ENCODE measurements around the gene SDSL.

The SDSL gene

DNA sequence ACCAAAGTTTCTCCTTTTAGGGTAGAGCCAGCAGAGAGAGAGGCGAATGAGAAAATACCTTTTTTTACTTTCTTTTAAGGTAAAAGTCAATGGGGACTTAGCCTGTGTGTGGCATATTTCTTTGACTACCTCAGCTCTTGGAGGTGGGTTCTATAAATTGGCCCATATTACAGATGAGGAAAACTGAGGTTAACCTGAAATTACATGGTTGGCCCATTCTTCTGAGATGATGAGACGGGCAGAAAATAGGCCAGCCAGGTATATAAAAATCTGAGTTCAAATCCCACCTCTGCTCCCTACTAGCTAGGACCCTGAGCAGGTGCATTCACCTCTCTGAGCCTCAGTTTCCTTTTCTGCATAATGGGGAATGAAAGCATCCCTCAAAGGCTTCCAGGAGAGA, 27.1 kb downstream of the SDSL start:
- no peak overlapping the region for H2AFZ ChIP-seq (ENCODE audit: low read depth)
- H3K4me3 ChIP-seq (IDR thresholded peaks at IDR 0.05; ENCODE audit: insufficient read depth, low read depth, low read length), result no peak overlapping the region
- H4K20me1 ChIP-seq (ENCODE audit: insufficient read depth), result no peaks in the 10 kb centered on the region
- H3K9ac ChIP-seq, result no peak overlapping the region
- no peaks in the 10 kb centered on the region for H3K27me3 ChIP-seq (ENCODE audit: insufficient read depth, low read depth)
- no peak overlapping the region for H3K4me2 ChIP-seq
- H3K27ac ChIP-seq, result no peak overlapping the region
- TF ChIP-seq, protein P1, sequence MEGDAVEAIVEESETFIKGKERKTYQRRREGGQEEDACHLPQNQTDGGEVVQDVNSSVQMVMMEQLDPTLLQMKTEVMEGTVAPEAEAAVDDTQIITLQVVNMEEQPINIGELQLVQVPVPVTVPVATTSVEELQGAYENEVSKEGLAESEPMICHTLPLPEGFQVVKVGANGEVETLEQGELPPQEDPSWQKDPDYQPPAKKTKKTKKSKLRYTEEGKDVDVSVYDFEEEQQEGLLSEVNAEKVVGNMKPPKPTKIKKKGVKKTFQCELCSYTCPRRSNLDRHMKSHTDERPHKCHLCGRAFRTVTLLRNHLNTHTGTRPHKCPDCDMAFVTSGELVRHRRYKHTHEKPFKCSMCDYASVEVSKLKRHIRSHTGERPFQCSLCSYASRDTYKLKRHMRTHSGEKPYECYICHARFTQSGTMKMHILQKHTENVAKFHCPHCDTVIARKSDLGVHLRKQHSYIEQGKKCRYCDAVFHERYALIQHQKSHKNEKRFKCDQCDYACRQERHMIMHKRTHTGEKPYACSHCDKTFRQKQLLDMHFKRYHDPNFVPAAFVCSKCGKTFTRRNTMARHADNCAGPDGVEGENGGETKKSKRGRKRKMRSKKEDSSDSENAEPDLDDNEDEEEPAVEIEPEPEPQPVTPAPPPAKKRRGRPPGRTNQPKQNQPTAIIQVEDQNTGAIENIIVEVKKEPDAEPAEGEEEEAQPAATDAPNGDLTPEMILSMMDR (conservative IDR thresholded peaks at IDR 0.05; ENCODE audit: low read depth, low read length), result no peak
- no peaks in the 10 kb centered on the region for H3K79me2 ChIP-seq (ENCODE audit: insufficient read depth, low read depth)
- H3K36me3 ChIP-seq (ENCODE audit: insufficient read depth), result no peaks in the 10 kb centered on the region
- H3K4me1 ChIP-seq (ENCODE audit: low read depth, poor library complexity, severe bottlenecking), result no peaks in the 10 kb centered on the region

DNA sequence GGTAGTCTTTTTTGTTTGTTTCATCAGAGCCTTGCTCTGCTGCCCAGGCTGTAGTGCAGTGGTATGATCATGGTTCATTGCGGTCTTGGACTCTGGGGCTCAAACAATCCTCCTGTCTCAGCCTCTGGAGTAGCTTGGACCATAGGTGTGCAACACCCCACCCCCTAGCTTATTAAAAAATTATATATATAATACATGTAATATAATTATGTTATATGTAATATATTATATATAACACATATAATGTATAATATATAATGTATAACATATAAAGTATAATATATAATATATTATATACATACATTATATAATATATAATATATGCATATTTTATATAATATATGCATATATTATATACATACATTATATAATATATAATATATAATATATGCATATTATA, 27.7 kb downstream of the SDSL start:
- Histone ChIP-seq H3K4me1 (ENCODE audit: low read depth, poor library complexity, severe bottlenecking) (no peaks in the 10 kb centered on the region), H3K27ac (no peak overlapping the region), H3K4me3 (IDR thresholded peaks at IDR 0.05; ENCODE audit: insufficient read depth, low read depth, low read length) (no peak overlapping the region), H3K36me3 (ENCODE audit: insufficient read depth) (no peaks in the 10 kb centered on the region), H3K79me2 (ENCODE audit: insufficient read depth, low read depth) (no peaks in the 10 kb centered on the region), H3K27me3 (ENCODE audit: insufficient read depth, low read depth) (no peaks in the 10 kb centered on the region), H4K20me1 (ENCODE audit: insufficient read depth) (no peaks in the 10 kb centered on the region), H3K4me2 (no peak overlapping the region), H2AFZ (ENCODE audit: low read depth) (no peak overlapping the region), H3K9ac (no peak overlapping the region)
- TF ChIP-seq, protein P1 (conservative IDR thresholded peaks at IDR 0.05; ENCODE audit: low read depth, low read length), result no peak

DNA sequence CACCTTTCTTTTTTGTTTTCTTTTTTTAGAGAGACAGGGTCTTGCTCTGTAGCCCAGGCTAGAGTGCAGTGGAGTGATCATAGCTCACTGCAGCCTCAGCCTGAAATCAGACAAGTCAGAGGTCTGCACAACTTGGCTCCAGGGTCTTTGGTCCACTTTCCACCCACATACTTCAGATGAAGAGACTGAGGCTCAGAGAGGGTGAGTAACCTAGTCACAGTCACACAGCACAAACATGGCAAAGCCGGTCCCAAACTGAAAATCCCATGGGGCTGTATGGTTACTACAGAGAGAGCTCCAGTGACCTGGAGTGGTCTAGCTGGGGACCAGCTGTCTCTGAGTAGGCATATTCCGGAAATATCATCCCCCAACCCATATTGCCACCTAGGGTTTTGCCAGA, 30.3 kb downstream of the SDSL start:
- Histone ChIP-seq H3K4me1 (ENCODE audit: low read depth, poor library complexity, severe bottlenecking) (no peaks in the 10 kb centered on the region), H3K9ac (no peak overlapping the region), H3K36me3 (ENCODE audit: insufficient read depth) (no peaks in the 10 kb centered on the region), H2AFZ (ENCODE audit: low read depth) (no peak overlapping the region), H3K27me3 (ENCODE audit: insufficient read depth, low read depth) (no peaks in the 10 kb centered on the region), H3K4me2 (no peak overlapping the region), H3K79me2 (ENCODE audit: insufficient read depth, low read depth) (no peaks in the 10 kb centered on the region), H4K20me1 (ENCODE audit: insufficient read depth) (no peaks in the 10 kb centered on the region), H3K4me3 (IDR thresholded peaks at IDR 0.05; ENCODE audit: insufficient read depth, low read depth, low read length) (no peak overlapping the region), H3K27ac (no peak overlapping the region)
- TF ChIP-seq, protein P1 (conservative IDR thresholded peaks at IDR 0.05; ENCODE audit: low read depth, low read length), result no peak

DNA sequence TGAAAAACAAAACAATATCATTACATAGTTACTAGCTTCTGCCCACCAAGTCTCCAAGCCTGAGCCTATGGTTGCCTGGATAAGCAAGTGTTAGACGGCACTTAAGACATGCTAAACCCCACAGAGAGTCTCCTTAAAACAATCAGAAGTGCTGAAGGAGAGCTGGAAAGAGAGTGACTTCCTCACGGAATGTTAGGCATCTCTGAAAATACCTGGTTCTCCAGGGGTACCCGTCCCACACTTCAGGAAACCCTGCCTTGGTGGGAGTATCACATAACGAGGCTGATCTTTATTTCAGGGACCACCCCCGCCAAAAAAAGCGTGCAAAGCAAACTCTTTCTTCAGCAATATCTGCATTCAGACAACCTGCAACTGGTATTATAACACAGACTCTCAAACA, 31.1 kb downstream of the SDSL start:
- H3K79me2 ChIP-seq (ENCODE audit: insufficient read depth, low read depth), result no peaks in the 10 kb centered on the region
- H4K20me1 ChIP-seq (ENCODE audit: insufficient read depth), result no peaks in the 10 kb centered on the region
- TF ChIP-seq, protein P1 (conservative IDR thresholded peaks at IDR 0.05; ENCODE audit: low read depth, low read length), result no peak
- H3K9ac ChIP-seq, result no peak overlapping the region
- H3K4me2 ChIP-seq, result no peak overlapping the region
- H3K36me3 ChIP-seq (ENCODE audit: insufficient read depth), result no peaks in the 10 kb centered on the region
- no peak overlapping the region for H3K4me3 ChIP-seq (IDR thresholded peaks at IDR 0.05; ENCODE audit: insufficient read depth, low read depth, low read length)
- H3K4me1 ChIP-seq (ENCODE audit: low read depth, poor library complexity, severe bottlenecking), result no peaks in the 10 kb centered on the region
- H3K27me3 ChIP-seq (ENCODE audit: insufficient read depth, low read depth), result no peaks in the 10 kb centered on the region
- H3K27ac ChIP-seq, result no peak overlapping the region
- no peak overlapping the region for H2AFZ ChIP-seq (ENCODE audit: low read depth)

DNA sequence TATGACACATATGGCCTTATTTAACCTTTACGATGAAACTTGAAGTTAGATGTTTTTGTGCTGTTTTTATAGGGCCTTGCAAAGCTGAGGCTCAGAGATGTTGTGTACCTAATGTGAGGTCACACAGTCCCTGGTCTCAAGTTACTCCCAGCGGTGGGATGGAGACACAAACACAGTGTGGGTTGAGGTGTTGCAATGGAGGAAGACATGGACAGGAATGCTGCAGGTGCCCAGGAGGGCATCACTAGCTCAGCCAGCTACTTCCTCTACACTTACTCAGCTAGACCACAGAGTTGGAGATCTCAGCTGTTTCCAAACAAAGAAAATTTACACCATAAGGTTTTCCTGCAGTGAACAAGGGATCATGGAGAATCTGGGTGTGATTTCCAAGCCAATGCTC, 34.0 kb downstream of the SDSL start:
- Histone ChIP-seq H4K20me1 (ENCODE audit: insufficient read depth) (no peaks in the 10 kb centered on the region), H3K4me2 (no peak overlapping the region), H3K27me3 (ENCODE audit: insufficient read depth, low read depth) (no peaks in the 10 kb centered on the region), H3K4me1 (ENCODE audit: low read depth, poor library complexity, severe bottlenecking) (no peaks in the 10 kb centered on the region), H3K9ac (no peak overlapping the region), H3K27ac (no peak overlapping the region), H3K79me2 (ENCODE audit: insufficient read depth, low read depth) (no peaks in the 10 kb centered on the region), H3K36me3 (ENCODE audit: insufficient read depth) (no peaks in the 10 kb centered on the region), H3K4me3 (IDR thresholded peaks at IDR 0.05; ENCODE audit: insufficient read depth, low read depth, low read length) (no peak overlapping the region), H2AFZ (ENCODE audit: low read depth) (no peak overlapping the region)
- TF ChIP-seq, protein P1 (conservative IDR thresholded peaks at IDR 0.05; ENCODE audit: low read depth, low read length), result no peak

Data from KMS-11 (cell line).